ENCODE results near the gene ZBTB46.

ZBTB46 gene

DNA sequence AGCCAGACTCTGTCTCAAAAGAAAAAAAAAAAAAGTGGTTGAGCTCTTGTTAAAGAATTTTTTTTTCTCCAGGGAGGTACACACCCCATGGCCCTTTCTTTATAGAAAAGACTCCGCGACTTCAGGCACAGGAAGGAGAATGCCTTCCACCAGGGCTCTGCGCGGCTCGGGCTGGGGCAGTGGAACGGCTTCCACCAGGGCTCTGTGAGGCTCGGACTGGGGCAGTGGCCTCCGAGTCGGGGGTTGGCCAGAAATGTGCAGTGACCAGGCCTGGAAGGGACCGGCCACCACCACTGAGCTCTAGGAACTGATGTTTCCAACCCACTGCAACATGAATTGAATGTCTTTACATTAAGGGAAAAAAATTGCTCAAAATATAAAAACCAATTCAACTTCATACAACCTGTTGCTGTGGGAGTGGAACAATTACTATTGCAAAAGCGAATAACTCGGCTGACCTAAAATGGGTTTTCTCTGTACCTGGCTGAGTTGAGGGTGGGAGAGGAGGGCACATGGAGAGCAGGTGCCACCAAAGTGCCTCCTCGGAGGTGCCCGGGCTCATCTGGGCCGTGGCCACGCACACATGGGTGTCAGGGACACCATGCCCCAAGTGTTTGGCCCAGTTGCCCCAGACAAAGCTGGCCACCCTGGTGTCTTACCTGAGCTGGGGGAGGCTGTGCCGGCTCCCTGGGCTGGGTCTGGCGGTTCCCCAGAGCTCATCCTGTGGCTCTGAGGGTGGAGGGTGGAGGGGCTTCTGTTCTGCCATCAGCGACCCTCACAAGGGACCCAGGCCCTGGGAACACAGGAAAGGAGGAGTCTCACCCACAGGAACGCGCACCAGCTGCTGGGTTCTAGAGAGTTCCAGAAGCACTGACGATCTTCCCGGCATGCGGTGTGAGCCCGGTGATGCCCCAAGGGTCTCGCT, 62.2 kb downstream of the ZBTB46 start:
- DNase-seq (ENCODE audit: low read depth) = no peak
- H3K4me3 ChIP-seq (replicated peaks; ENCODE audit: low read depth, low read length) = no peak overlapping the region
- no peak for TF ChIP-seq CTCF (IDR thresholded peaks at IDR 0.05; ENCODE audit: low read length, missing control alignments)

DNA sequence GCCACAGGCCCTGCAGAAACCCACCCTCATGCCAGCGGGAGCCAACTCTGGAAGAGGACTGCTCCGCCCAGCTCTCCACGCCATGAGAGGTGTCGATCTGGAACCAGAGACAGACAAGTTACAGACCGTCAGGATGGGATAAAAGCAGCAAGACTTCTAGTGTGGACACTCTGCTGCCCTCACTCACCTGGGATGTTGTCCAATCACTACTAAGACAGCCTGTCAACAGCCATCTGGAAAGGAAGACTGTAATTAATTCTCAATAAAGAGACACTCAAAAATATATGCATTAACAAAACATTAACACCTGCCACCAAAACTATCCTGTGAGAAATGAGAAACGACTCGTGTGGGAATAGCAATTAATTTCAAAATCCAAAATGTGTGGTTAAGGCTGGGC, 63.2 kb downstream of the ZBTB46 start:
- no peak for DNase-seq (ENCODE audit: low read depth)
- TF ChIP-seq CTCF (IDR thresholded peaks at IDR 0.05; ENCODE audit: low read length, missing control alignments) = no peak
- no peak overlapping the region for H3K4me3 ChIP-seq (replicated peaks; ENCODE audit: low read depth, low read length)

DNA sequence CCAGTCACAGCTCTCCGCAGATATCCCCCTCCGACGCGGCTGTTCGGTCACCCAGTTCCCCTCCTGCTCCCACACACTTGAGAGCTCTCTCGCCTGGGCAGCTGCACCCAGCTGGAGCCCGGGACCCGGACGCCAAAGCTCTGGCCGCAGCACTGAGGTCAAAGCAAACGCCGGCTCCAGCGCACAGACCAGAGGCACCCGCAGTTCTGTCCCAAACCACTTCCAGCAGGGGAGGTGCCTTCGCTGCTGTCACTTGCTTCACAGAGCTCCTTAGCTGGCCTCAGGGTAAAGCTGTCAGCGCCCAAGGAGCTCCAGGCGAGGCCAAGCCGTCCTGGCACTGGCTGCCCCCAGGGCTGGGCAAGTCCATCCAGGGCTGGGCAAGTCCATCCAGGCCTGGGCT, 63.6 kb downstream of the ZBTB46 start:
- H3K4me3 ChIP-seq (replicated peaks; ENCODE audit: low read depth, low read length) = no peak overlapping the region
- no peak for DNase-seq (ENCODE audit: low read depth)

GRCh38 chr20:63766695-63767426, 64.2 kb downstream of the ZBTB46 start:
- H3K4me3 ChIP-seq (replicated peaks; ENCODE audit: low read depth, low read length) = no peak overlapping the region
- DNase-seq (ENCODE audit: low read depth) = no peak
- no peak for TF ChIP-seq CTCF (IDR thresholded peaks at IDR 0.05; ENCODE audit: low read length, missing control alignments)

More for the DNA sequence above, 63.6 kb downstream of the ZBTB46 start:
- TF ChIP-seq CTCF (IDR thresholded peaks at IDR 0.05; ENCODE audit: low read length, missing control alignments) = no peak

GRCh38 chr20:63765902-63766301, 65.2 kb downstream of the ZBTB46 start:
- no peak overlapping the region for H3K4me3 ChIP-seq (replicated peaks; ENCODE audit: low read depth, low read length)
- TF ChIP-seq CTCF (IDR thresholded peaks at IDR 0.05; ENCODE audit: low read length, missing control alignments) = no peak
- no peak for DNase-seq (ENCODE audit: low read depth)

DNA sequence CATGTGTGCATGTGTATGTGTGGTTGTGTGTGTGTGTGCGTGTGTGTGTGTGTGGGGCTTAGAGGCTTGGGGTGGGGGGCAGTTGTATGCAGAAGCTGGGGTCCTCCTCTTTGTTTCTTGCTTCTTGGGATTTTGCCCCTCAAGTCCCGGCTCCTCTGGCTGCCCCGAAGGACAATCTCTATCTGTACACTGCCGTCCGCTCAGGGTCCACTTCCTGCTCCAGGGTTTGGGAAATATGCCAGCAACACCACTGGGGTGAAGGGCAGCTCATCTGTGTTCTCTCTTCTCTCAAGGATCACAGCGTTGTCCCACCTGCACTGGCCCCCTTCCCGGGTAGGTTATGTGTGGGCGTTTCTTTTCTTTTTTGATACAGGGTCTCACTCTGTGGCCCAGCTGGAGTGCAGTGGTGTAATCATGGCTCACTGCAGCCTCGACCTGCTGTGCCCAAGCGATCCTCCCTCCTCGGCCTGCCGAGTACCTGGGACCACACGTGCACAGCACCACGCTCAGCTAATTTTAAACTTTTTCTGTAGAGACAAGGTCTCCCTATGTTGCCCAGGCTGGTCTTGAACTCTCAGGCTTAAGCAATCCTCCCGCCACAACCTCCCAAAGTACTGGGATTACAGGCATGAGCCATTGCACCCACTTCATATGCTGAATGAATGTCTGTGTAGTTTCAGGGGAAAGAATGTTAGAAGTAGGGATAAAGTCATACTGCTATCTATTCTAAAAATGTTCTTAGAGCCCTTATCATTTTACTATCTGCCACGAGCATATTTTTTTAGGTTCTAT, 65.8 kb downstream of the ZBTB46 start:
- TF ChIP-seq CTCF (IDR thresholded peaks at IDR 0.05; ENCODE audit: low read length, missing control alignments) = no peak
- DNase-seq (ENCODE audit: low read depth) = no peak
- no peak overlapping the region for H3K4me3 ChIP-seq (replicated peaks; ENCODE audit: low read depth, low read length)

Measured in fibroblast of pulmonary artery (primary cell).